GM10266 (cell line): ENCODE measurements around the gene ALK.

Source experiments
- DNase-seq: peaks from one replicate; pipeline ENCODE4 v3.0.0; 2012; ENCODE audit errors: extremely low spot score
- CTCF ChIP-seq: IDR thresholded peaks from 2 replicates; pipeline ENCODE4 v1.5.1; 2012; ENCODE audit warnings: mild to moderate bottlenecking, low read depth; ENCODE audit not compliant: control insufficient read depth, insufficient read depth; ENCODE audit errors: missing control alignments

Gene ALK

GRCh38 chr2:29802986-29803385 lies 118.4 kb downstream of the ALK start:
- no peak for TF ChIP-seq CTCF
- no peak for DNase-seq

GRCh38 chr2:29799628-29800027 lies 121.8 kb downstream of the ALK start:
- TF ChIP-seq CTCF: no peak
- no peak for DNase-seq

GRCh38 chr2:29797916-29798315 lies 123.5 kb downstream of the ALK start:
- DNase-seq: no peak
- TF ChIP-seq CTCF: no peak

GRCh38 chr2:29796446-29796845 lies 124.9 kb downstream of the ALK start:
- DNase-seq: no peak
- TF ChIP-seq CTCF: no peak

- TF ChIP-seq CTCF: no peak
- no peak for DNase-seq
These were observed 131.4 kb downstream of the ALK start for GRCh38 chr2:29789911-29790485.

- no peak for TF ChIP-seq CTCF
- DNase-seq: no peak
These were observed 133.6 kb downstream of the ALK start for GRCh38 chr2:29787473-29788465.

- no peak for TF ChIP-seq CTCF
- DNase-seq: no peak
These were observed 135.0 kb downstream of the ALK start for GRCh38 chr2:29786361-29786760.
